GM12891 (cell line): ENCODE results near the gene TRAF3.

Source experiments
- DNase-seq: peaks from one replicate; pipeline ENCODE4 v3.0.0; 2011; ENCODE audit warnings: low spot score; ENCODE audit not compliant: insufficient read length
- FAIRE-seq: peaks from 2 replicates; lab custom pipeline; 2011; peaks lifted over from hg19 to GRCh38; lab: Jason Lieb, UNC
- PAX5 ChIP-seq: IDR thresholded peaks from 2 replicates; pipeline ENCODE4 v1.6.1; 2011; ENCODE audit warnings: low read length, moderate library complexity, mild to moderate bottlenecking; ENCODE audit not compliant: insufficient read depth, severe bottlenecking
- POLR2A ChIP-seq: IDR thresholded peaks from 2 replicates; pipeline ENCODE4 v1.6.1; 2011; ENCODE audit warnings: low read depth, low read length, control low read depth
- POLR2AphosphoS5 ChIP-seq: IDR thresholded peaks from 2 replicates; pipeline ENCODE4 v1.6.1; 2011; ENCODE audit warnings: low read depth, low read length, control low read depth
- POU2F2 ChIP-seq: IDR thresholded peaks from 2 replicates; pipeline ENCODE4 v1.6.1; 2011; ENCODE audit warnings: low read depth, mild to moderate bottlenecking, control low read depth, low read length, moderate library complexity
- SPI1 ChIP-seq: IDR thresholded peaks from 2 replicates; pipeline ENCODE4 v1.6.1; 2011; ENCODE audit warnings: low read depth, low read length, control low read depth
- TAF1 ChIP-seq: IDR thresholded peaks from 2 replicates; pipeline ENCODE4 v1.6.1; 2011; ENCODE audit warnings: low read depth, low read length, control low read depth

The TRAF3 gene

DNA sequence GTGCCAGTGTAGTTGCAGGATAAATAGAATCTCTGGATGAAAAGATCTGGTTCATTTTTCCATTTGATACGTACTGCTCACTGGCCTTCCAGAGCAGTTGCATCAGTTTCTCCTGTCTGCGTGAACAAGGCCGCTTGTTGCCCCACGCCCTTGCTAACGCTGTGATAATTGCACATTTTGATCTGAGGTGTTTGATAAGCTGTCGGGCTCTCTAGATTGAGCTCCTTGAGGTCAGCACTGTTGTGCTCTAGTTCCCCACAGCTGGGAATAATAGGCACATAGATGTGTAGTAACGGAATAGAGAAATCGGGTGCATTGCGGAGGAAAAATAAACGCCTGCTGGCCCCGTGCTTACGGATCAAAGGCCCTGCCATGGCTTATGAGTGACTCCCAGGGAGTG is 42.8 kb upstream of the TRAF3 start:
- TF ChIP-seq POLR2A (no peak), PAX5 (no peak), SPI1 (no peak), POLR2AphosphoS5 (no peak), POU2F2 (no peak), TAF1 (no peak)
- DNase-seq, result no peak
- FAIRE-seq, result no peak

DNA sequence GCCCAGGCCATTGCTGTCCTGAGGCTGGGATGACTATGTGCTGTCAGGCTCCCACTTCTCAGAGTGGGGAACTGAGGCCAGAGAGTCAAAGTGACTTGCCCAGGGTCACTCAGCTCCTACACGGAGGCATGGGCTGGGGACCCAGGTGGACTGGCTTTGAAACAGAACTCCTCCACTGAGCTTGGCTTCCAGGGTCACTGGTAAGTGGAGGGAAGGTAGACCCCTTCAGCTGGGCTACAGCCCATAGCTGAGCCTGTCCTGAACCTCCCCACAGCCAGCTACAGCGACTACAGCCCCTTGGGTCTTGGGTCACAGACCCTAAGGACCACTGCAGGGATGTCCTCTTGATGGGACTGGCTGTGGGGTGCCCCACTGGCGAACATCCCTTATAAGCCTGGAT is 40.3 kb upstream of the TRAF3 start:
- no peak for TF ChIP-seq POLR2AphosphoS5
- no peak for TF ChIP-seq TAF1
- TF ChIP-seq POLR2A, result no peak
- TF ChIP-seq SPI1, result no peak
- TF ChIP-seq POU2F2, result no peak
- TF ChIP-seq PAX5, result no peak
- DNase-seq, result no peak
- FAIRE-seq, result no peak

DNA sequence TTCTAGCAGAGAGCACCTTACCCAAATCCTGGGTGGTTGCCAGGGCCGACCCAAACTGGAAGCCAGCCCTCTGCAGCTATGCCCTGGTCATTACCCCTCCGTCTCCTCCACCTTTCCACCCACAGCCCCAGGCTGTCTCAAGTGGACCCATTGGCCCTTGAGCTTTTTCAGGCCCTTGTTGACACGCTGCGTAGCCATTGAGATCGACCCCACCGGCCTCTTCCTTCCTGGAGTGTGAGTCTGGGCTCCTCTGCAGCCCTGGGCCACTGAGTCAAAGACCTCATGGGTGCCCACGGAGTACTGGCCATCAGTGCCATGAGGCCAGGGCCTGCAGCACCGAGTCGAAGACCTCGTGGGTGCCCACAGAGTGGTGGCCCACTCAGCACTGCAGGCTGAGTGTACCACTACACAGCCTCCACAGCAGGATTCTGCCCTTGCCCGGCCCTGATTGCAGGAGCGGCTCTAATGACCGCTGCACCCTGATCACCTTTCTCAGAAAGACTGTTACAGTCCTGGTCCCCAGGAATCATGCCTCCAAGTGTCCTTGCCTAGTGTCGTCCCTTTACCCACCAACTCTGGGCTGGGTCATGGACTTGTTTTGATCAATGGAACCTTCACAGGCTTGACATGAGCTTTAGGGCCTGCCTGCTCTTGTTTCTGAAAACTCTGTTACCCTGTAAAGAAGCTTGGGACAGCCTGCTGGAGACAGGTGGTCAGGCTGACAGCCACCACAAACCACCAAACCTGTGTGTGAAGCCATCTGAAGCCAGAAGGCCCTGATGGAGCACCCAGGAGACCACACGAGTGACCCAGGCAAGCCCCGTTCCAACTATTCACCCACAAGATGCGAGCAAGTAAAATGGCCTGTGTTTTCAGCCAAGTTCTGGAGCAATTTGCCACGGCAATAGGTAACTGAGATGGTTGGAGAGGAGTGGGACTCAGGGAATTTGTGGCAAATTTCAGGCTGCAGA is 39.6 kb upstream of the TRAF3 start:
- TF ChIP-seq PAX5 (no peak), POLR2A (no peak)
- DNase-seq (no peak), FAIRE-seq (no peak)

DNA sequence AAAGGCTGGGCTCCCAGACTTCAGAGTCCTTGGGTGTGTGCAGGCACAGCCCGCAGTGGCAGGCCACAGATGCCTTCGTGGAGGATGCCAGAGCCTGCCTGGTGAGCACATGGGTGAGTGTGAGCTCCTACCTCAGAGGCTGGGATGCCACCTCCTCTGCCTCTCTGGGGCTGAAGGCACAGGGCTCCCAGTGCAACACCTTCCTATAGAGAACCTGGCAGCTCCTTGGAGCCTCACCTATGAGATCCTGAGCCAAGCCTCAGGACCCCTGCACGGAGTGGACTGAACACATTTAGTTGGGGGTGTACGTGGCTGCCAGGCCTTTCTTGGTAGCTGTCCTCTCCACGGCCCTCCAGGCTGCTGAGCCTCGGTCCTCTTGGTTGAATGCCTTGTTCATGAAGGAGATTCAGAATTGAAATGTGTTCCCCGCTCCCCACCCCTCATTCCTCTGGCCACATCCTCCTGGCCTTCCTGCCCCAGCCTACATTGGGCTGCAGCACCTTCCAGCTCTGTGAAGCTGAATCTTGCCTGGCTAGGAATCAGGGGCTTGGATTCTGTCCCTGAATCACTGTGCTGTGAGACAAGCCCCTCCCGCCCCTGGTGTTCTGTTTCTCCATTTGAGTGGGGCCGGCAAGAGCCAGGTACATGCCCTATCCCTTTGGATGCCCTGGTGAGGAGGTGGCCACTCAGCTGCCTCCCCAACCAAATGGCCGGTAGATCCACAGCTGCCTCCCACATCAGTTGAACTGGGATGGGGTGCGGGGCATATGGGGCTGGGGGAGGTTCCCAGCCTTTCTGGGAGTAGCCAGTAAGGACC is 38.7 kb upstream of the TRAF3 start:
- FAIRE-seq (no peak), DNase-seq (no peak)
- no peak for TF ChIP-seq TAF1
- TF ChIP-seq POLR2A, result no peak
- TF ChIP-seq PAX5, result no peak
- TF ChIP-seq SPI1, result no peak
- TF ChIP-seq POU2F2, result no peak
- no peak for TF ChIP-seq POLR2AphosphoS5

DNA sequence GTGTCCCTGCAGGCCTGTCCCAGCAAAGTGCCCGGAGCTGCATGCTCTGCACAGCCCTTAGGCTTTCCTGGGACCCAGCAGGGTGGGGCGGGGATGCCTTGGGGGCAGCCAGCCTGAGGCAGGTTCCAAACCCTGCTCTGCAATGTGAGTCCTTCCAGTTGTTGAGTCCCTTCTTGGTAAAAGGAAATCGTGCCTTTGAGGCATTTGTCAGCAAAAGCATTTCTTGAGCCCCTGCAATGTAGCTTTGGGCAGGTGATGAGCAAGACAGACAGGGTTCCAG is 38.1 kb upstream of the TRAF3 start:
- TF ChIP-seq PAX5, result no peak
- no peak for TF ChIP-seq SPI1
- TF ChIP-seq POU2F2, result no peak
- FAIRE-seq (no peak), DNase-seq (no peak)

DNA sequence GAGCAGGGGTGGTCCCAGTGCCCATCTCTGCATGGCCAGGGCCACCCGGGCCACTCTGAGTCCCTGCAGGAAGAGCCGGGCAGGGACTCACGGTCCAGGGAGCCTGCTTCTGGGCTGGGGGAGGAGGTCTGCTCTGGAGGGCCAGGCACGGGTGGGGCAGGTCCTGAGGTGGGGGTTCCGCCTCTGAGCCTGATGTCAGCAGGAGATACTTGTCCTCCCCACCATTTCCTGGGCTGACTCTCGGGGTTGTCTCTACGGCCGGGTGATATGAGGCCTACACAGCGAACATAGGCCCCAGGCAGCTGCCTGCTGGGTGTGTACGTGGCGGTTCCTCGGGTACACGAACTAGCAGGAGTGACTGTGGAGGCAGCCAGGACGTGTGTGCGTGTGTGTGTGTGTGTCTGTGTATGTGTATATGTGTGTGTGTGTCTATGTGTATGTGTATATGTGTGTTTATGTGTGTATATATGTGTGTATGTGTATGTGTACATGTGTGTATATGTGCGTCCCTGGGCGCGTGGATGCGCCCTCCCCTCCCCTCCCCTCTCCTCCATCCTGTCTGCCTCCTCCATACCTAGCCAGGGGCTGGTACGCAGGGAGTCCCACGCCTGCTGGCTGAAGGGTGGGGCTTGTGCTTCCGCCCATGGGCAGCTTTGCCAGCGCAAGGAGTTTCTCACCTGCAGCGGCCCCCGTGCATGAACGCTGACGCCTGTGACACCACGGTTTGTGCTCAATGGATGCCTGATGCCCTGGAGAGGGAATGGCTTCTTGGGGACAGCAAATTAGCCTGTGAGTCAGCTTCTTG is 30.4 kb upstream of the TRAF3 start:
- no peak for DNase-seq
- no peak for TF ChIP-seq POLR2AphosphoS5
- TF ChIP-seq POU2F2, result no peak
- TF ChIP-seq POLR2A, result no peak
- TF ChIP-seq SPI1, result no peak
- no peak for TF ChIP-seq PAX5
- TF ChIP-seq TAF1, result no peak
- FAIRE-seq, result peak; percentile 68

DNA sequence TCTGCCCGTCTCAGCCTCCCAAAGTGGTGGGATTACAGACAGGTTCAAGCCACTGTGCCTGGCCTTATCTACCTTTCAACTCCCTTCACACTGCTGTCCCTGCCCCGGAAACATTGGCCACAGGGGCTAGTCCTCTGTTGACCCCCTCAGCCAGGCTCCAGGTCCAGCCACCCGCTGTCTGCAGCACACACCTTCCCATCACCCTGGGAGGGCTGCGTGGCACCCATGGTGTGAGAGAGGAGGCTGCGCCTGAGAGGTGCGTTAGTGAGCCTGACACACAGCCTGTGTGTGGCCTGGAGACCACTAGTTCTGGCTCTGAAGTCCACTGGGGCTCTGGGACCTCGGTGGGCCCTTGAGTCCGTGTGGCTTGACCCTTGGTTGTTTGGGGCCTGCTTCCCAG is 28.4 kb upstream of the TRAF3 start:
- TF ChIP-seq TAF1 (no peak), SPI1 (no peak), POLR2A (no peak), POLR2AphosphoS5 (no peak), PAX5 (no peak), POU2F2 (no peak)
- DNase-seq, result no peak
- FAIRE-seq, result no peak

DNA sequence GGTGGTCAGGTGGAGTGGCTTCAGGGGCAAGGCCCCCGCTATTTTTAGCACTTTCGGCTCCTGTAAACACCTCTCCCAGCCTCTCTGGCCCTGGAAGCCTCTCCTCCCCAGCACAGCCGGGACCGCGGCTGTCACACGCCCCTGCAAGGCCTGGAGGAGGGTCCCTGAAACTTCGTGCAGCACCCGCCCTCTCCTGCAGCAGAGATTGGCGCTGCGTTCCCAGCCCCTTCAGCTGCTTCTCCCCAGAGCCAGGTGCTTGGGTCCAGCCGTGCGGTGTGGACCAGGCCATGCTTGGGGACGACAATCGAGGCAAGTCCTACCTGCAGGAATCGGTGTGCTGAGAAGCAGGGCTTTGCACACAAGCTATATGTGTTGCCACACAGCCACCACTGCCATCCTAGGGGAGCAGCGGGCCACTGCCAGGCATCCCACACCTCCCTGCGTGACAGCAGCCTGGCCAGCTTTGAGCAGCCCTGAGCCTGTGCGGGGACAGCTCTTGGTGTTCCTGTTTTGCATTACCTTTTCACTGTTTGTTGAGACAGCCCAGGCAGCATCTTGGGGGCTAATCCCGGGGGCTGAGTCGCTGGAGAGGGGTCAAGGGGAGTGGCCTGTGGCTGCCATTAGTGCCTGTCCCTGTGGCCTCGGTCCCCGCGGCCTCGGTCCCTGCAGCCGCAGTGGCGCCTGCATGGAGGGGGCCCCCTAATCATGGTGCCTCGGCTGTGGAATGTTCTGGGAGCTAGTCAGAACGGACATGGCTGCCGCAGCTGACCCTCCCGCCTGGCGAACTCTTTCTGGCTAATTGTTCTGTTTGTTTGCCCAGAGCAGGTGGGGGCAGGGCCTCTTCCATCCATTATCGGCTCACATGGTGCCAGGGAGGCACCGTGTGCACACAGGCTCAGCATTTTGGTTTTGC is 27.6 kb upstream of the TRAF3 start:
- DNase-seq, result no peak
- no peak for FAIRE-seq
- no peak for TF ChIP-seq TAF1
- no peak for TF ChIP-seq POLR2A
- TF ChIP-seq POU2F2, result no peak
- no peak for TF ChIP-seq POLR2AphosphoS5
- no peak for TF ChIP-seq SPI1
- TF ChIP-seq PAX5, result no peak

DNA sequence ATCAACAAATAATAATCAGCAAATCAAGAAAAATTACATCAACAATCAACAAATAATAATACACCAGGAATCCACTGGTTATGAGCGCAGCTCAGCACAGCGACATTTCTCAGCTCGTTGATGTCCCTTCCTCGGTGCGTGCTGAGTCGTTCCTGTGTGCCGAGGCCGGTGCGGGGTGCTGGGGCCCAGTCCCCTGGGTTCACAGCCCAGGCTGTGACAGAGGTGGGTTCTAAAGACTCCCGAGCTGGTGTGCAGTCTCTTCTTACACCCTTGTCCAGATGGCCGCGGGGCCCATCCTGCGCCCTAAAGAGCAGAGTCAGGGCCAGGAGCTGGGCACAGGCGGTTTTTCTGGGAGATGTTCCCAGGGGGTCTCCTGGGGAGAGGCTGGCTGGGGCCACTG is 26.9 kb upstream of the TRAF3 start:
- TF ChIP-seq POLR2AphosphoS5 (no peak), SPI1 (no peak), POU2F2 (no peak), POLR2A (no peak), TAF1 (no peak), PAX5 (no peak)
- FAIRE-seq (no peak), DNase-seq (no peak)
